Measurements from ENCODE around the gene LRFN3.

GRCh38 chr19:35973487-35973886 lies 37.3 kb downstream of the LRFN3 start:
- TF ChIP-seq CTCF (conservative IDR thresholded peaks at IDR 0.05; ENCODE audit: low read length) (no peak), EZH2phosphoT487 (IDR thresholded peaks at IDR 0.05; ENCODE audit: borderline replicate concordance) (no peak)
